OCI-LY7 (cell line): ENCODE measurements around the gene C9orf50. TPM values are rescaled to one million over a fixed set of nuclear protein-coding genes. Genes with fewer than 3 reads are reported as not detected.

Source experiments
- BruUV-seq: library from RNA; stranded (reverse); fragments of 400-500 nt; replicated peaks from 2 replicates; lab custom pipeline; 2021; lab: Mats Ljungman, UMichigan
- CTCF ChIA-PET: fragments of 300-600 bp; sonication (Branson Sonifier 250); formaldehyde crosslinking; loops from one replicate; lab custom pipeline; 2022; ENCODE audit warnings: antibody characterized with exemption; ENCODE audit not compliant: unreplicated experiment; lab: Charles Lee
- POLR2A ChIA-PET: fragments of 300-600 bp; sonication (Branson Sonifier 250); formaldehyde crosslinking; loops from one replicate; lab custom pipeline; 2022; ENCODE audit warnings: antibody characterized with exemption; lab: Charles Lee
- DNase-seq: peaks from one replicate; pipeline ENCODE4 v3.0.0-alpha.2; 2015; ENCODE audit warnings: low spot score
- H2AFZ ChIP-seq: fragments of 200-600 bp; sonication (generic), shearing (Covaris generic); 2 replicates; pipeline ENCODE4 v1.6.1; 2014; ENCODE audit warnings: mild to moderate bottlenecking, antibody characterized with exemption, low read length, moderate library complexity
- H3K27ac ChIP-seq: fragments of 200-600 bp; sonication (generic); 2 replicates; pipeline ENCODE4 v1.5.1; 2014; ENCODE audit warnings: mixed run types, low read depth, mild to moderate bottlenecking, moderate library complexity, low read length, inconsistent platforms; ENCODE audit not compliant: poor library complexity, severe bottlenecking
- H3K36me3 ChIP-seq: fragments of 200-600 bp; sonication (generic); 2 replicates; pipeline ENCODE4 v1.6.1; 2014; ENCODE audit warnings: mild to moderate bottlenecking, antibody characterized with exemption, low read length, moderate library complexity, mixed read lengths; ENCODE audit not compliant: insufficient read depth
- H3K4me1 ChIP-seq: fragments of 200-600 bp; sonication (generic); 2 replicates; pipeline ENCODE4 v1.5.1; 2014; ENCODE audit warnings: mild to moderate bottlenecking, low read length; ENCODE audit not compliant: insufficient read depth, poor library complexity, severe bottlenecking
- H3K4me2 ChIP-seq: fragments of 200-600 bp; sonication (generic); 2 replicates; pipeline ENCODE4 v1.6.1; 2014; ENCODE audit warnings: mild to moderate bottlenecking, low read length
- H3K4me3 ChIP-seq: fragments of 200-600 bp; sonication (generic); 2 replicates; pipeline ENCODE4 v1.5.1; 2014; ENCODE audit warnings: mild to moderate bottlenecking, low read depth, low read length; ENCODE audit not compliant: poor library complexity, severe bottlenecking
- H3K79me2 ChIP-seq: fragments of 200-600 bp; sonication (generic); 2 replicates; pipeline ENCODE4 v1.6.1; 2016; ENCODE audit warnings: low read depth, mild to moderate bottlenecking, low read length, moderate library complexity, mixed read lengths; ENCODE audit not compliant: insufficient read depth
- H3K9me2 ChIP-seq: fragments of 200-600 bp; sonication (generic); 2 replicates; pipeline ENCODE4 v1.6.1; 2016; ENCODE audit warnings: mild to moderate bottlenecking, low read length, mixed read lengths; ENCODE audit not compliant: insufficient read depth
- H3K9me3 ChIP-seq: fragments of 200-600 bp; sonication (generic); 2 replicates; pipeline ENCODE4 v1.6.1; 2014; ENCODE audit warnings: mild to moderate bottlenecking, mixed run types, low read length, mixed read lengths
- H4K20me1 ChIP-seq: fragments of 200-600 bp; sonication (generic); 2 replicates; pipeline ENCODE4 v1.6.1; 2014; ENCODE audit warnings: mild to moderate bottlenecking, antibody characterized with exemption, low read length, moderate library complexity, mixed read lengths; ENCODE audit not compliant: insufficient read depth
- EZH2phosphoT487 ChIP-seq: fragments of 200-600 bp; sonication (generic); IDR thresholded peaks from 2 replicates; pipeline ENCODE4 v1.6.1; 2018; ENCODE audit warnings: low read depth, borderline replicate concordance, mild to moderate bottlenecking, mixed run types, antibody characterized with exemption, low read length, moderate library complexity, mixed read lengths
- intact Hi-C: fragments of 100-400 bp; cut with micrococcal nuclease; formaldehyde crosslinking; loops from one replicate; pipeline ENCODE4 v1.10.0; 2022; ENCODE audit not compliant: unreplicated experiment
- total RNA-seq, 2 experiments: library from RNA; depleted of rRNA in 1 of 2; stranded (reverse); fragments of >200 nt in 1 of 2; shearing (Covaris generic) in 1 of 2; gene quantifications; 2 replicates each; pipeline ENCODE4 v1.2.3, GENCODE V29; 2014 to 2022
- TF ChIP-seq, protein P1 (sequence below): fragments of 200-600 bp; sonication (generic); conservative IDR thresholded peaks from 2 replicates; pipeline ENCODE4 v1.5.1; 2014; ENCODE audit warnings: mild to moderate bottlenecking, antibody characterized with exemption, low read length, moderate library complexity, mixed read lengths

Gene C9orf50
- total RNA-seq, 2 experiments from 2014 or later = not detected

DNA sequence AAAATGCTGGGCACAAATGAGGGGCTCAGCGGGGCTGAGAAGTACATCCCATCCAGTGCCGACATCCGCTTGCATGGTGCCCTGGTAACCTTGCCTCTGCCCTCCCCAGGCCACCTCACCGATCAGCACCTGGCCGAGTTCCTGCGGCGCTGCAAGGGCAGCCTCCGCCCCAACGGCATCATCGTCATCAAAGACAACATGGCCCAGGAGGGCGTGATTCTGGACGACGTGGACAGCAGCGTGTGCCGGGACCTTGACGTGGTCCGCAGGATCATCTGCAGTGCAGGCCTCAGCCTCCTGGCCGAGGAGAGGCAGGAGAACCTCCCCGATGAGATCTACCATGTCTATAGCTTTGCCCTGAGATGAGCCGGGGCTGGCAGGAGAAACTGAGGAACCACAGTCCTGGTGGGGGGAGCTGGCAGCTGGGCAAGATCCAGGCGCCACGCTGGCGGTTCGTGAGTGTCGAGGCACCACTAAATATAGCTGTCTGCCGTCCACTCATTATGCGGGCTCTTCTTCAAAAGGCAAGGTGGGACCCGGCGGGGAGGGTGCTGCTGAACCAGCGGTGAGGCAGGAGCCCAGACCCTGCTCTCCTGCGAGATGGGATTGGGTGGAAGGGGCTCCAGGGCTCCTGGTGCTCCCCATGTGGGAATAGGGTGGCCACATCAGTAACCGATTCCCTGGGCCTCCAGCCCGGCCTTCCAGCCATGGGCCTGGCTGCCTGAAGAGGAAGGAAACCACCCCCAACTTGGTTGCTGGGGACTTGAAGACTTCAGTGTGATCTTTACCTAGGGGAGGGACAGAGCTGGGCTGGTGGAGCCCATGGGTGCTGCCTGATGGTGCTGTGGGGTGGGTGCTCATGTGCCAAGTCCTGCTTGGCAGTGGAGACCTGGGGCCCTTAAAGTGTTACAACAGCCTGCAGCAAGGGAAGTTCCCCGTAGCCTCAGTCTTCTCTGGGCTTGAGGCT lies 14.5 kb upstream of the C9orf50 start:
- Histone ChIP-seq H3K27ac (no peak overlapping the region), H3K4me3 (no peak overlapping the region), H3K9me3 (no peaks in the 10 kb centered on the region), H3K9me2 (no peaks in the 10 kb centered on the region), H3K4me1 (peaks cover 4% of the 10 kb centered on the region), H3K4me2 (no peak overlapping the region), H4K20me1 (peaks cover 10% of the 10 kb centered on the region; the same call in 1 of the 2 replicates), H2AFZ (no peak overlapping the region), H3K79me2 (peaks cover 34% of the 10 kb centered on the region), H3K36me3 (peaks cover 88% of the 10 kb centered on the region)
- POLR2A ChIA-PET = no interaction called here
- TF ChIP-seq, protein P1, sequence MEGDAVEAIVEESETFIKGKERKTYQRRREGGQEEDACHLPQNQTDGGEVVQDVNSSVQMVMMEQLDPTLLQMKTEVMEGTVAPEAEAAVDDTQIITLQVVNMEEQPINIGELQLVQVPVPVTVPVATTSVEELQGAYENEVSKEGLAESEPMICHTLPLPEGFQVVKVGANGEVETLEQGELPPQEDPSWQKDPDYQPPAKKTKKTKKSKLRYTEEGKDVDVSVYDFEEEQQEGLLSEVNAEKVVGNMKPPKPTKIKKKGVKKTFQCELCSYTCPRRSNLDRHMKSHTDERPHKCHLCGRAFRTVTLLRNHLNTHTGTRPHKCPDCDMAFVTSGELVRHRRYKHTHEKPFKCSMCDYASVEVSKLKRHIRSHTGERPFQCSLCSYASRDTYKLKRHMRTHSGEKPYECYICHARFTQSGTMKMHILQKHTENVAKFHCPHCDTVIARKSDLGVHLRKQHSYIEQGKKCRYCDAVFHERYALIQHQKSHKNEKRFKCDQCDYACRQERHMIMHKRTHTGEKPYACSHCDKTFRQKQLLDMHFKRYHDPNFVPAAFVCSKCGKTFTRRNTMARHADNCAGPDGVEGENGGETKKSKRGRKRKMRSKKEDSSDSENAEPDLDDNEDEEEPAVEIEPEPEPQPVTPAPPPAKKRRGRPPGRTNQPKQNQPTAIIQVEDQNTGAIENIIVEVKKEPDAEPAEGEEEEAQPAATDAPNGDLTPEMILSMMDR = no peak
- TF ChIP-seq EZH2phosphoT487 = no peak
- DNase-seq = no peak
- intact Hi-C loops = no loop called here
- BruUV-seq = no TSS peak
- CTCF ChIA-PET = no interaction called here

DNA sequence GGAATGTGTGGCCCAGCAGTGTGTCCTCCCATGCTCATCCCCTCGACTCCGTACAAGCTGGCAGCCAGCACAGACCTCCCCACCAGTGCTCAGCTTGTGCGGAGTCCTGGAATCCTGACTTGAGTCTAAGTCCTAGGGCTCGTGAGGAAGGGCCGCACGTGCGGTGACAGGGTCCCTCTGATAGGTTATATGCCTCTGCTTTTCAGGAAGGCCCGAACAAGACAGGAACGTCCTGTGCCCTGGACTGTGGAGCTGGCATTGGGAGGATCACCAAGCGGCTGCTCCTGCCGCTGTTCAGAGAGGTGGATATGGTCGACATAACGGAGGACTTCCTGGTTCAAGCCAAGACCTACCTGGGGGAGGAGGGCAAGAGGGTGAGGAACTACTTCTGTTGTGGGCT lies 12.9 kb upstream of the C9orf50 start:
- intact Hi-C loops = no loop called here
- Histone ChIP-seq H3K4me1 (peaks cover 9% of the 10 kb centered on the region), H3K9me2 (no peaks in the 10 kb centered on the region), H4K20me1 (peaks cover 25% of the 10 kb centered on the region; the same call in 1 of the 2 replicates), H3K4me3 (no peak overlapping the region), H2AFZ (no peak overlapping the region), H3K79me2 (peaks cover 49% of the 10 kb centered on the region), H3K9me3 (no peaks in the 10 kb centered on the region), H3K27ac (no peak overlapping the region), H3K36me3 (peaks cover 96% of the 10 kb centered on the region), H3K4me2 (no peak overlapping the region)
- ChIA-PET POLR2A (no interaction called here), CTCF (no interaction called here)
- no TSS peak for BruUV-seq
- TF ChIP-seq, protein P1 = no peak
- TF ChIP-seq EZH2phosphoT487 = no peak
- DNase-seq = no peak

DNA sequence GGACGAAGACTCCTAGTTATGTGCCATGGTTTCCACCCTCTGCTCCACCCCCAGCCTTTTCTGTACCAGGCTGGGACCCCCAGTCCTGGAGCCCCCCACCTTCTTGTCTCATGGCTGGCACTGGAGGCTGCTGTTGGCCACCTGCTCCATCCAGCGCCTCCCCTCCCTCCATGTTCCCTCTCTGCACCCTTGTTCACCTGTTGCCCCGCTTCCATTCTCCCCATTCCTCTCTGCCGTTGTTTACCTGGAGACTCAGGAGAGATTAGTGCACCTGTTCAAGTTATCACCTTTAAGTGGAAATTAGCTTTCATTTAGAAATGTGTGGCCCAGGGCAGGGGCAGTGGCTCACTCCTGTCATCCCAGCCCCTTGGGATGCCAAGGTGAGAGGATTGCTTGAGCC lies 12.3 kb upstream of the C9orf50 start:
- no peak overlapping the region for H2AFZ ChIP-seq
- intact Hi-C loops = no loop called here
- no peak overlapping the region for H3K27ac ChIP-seq

More for the DNA sequence above, 12.3 kb upstream of the C9orf50 start:
- Histone ChIP-seq H3K9me3 (no peaks in the 10 kb centered on the region), H3K9me2 (no peaks in the 10 kb centered on the region), H3K4me1 (peaks cover 14% of the 10 kb centered on the region), H4K20me1 (peaks cover 31% of the 10 kb centered on the region), H3K36me3 (peaks cover 96% of the 10 kb centered on the region), H3K79me2 (peaks cover 55% of the 10 kb centered on the region), H3K4me2 (no peak overlapping the region), H3K4me3 (no peak overlapping the region)
- BruUV-seq = no TSS peak
- DNase-seq = no peak
- TF ChIP-seq, protein P1 = no peak
- TF ChIP-seq EZH2phosphoT487 = no peak
- POLR2A ChIA-PET = no interaction called here
- CTCF ChIA-PET = no interaction called here
